Mesenteric fat pad (tissue), 1 donor: ENCODE measurements around the gene SORCS3. TPM values are rescaled to one million over a fixed set of nuclear protein-coding genes. Genes with fewer than 3 reads are reported as not detected.

ENCODE experiments used
- DNase-seq: peaks from one replicate; pipeline ENCODE4 v3.0.0-alpha.2; 2020; ENCODE audit warnings: low spot score
- total RNA-seq: library from RNA; stranded (reverse); fragmentation: NEBNext Ultra II Directional; extraction: Animal tissue kit (Norgen Biotek cat#: 25700); gene quantifications from one replicate; pipeline ENCODE4 v1.2.1, GENCODE V29; 2021
- donor health status: DM: yes; HTN: yes; CAD: no.

The SORCS3 gene
- total RNA-seq, 1 donor from 2014 or later, result not detected

DNA sequence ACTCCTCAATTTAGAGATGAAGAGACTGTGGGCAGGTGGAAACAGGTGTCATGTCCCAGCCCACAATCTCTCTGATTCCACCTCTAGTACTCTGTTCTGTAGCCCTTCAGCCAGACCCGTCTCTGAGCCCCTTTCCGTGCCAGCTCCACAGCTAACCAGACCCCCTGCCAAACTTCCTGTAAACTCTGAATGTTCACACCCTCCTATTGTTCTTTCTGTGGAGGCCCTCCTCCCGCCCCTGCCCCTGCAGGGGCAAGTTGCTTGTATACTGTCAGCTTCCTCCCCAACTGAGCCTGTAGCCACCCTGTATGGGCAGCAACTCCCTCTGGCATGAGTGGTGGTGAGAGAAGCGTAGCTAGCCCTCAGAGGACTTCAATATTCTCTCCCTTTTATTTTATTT lies 520.7 kb downstream of the SORCS3 start:
- DNase-seq, result no peak

DNA sequence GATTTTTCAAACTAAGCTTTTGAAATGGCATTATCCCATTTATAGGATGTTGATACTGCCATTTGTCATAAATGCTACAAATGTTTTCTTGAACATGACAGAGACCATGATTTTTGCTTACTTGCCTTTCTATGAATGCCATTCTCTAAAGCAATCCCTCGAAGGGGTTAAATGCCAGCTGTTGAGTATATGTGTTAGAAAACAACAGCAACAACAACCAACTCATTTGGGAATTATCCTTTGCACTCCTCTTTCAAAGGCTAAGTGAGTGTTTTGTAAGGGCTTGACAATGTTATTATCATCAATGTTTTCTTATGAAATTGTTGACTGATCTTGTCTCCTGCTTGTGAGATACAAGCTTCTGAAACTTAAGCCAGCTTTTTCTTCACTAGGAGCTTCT lies 529.4 kb downstream of the SORCS3 start:
- no peak for DNase-seq

DNA sequence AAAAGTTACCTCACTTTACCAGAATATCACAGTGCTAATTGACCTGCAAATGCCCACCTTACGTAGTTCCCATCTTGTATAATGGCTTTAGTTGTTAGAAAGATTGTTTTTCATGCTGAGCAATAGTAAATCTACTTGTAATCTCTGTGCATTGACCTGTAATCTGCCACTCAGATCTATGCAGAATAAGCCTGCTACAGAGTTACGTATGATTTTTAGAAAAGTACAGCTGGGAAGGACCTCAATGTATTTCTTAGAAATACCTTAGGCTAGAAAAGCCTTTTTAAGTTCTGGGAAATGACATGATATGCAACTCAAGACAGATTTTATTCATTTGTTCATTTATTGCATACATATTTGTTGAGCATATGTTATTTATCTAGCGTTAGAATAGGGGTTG lies 530.9 kb downstream of the SORCS3 start:
- DNase-seq, result no peak

DNA sequence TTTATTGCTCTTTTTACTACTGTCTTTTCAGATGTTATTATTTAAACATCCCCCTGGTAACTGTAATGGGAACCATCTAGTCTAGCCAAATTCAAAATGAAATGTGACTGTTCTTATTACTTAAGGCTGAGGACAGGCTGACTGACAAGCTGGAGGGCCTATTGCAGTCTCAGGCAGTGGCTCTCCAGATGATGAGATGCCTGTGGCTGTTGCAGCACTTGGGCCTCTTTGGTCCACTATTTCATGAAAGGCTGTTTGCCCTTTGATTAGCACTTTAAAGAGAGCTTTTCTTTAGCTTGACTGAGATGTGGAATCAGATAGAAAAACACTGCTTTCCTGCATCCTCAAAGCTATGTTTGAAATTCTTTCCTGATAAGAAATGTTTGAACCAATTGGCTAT lies 540.5 kb downstream of the SORCS3 start:
- no peak for DNase-seq

DNA sequence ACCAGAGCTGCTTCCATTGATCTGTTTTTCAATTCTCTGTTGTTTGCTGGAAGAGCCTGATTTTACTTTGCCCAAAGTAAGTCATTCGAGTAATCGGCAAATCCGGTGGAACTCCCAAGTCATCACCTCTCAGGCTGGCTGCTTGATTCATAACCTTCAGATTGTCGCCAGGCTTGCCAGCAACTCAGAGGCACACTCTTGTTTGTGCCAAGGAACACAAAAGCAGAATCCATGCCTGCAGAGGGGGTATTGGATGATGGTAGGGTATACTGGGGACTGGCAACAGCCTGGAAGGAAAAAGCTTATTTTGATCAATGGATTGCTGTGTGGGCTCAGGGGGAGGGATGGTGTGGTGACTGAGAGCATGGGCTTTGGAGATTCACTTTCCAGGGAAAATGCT lies 542.4 kb downstream of the SORCS3 start:
- no peak for DNase-seq

DNA sequence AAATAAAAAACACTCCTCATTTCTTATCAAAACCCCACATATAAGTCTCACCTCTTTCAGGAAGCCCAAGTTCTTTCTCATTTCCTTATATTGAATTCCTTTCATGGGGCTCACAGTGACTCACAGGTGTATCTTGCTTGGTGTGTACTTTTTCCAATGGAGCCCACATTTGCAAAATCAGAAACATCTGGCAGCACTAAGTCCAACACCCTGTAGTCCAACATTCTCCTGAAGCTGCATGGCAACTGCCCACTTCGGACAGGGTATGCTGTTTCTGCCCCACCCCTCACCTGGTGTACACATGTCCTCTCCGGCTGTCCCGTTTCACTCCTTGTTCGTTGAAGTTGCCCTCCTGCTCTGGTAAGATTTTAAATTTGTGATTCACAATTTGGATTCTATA lies 544.1 kb downstream of the SORCS3 start:
- DNase-seq, result no peak

DNA sequence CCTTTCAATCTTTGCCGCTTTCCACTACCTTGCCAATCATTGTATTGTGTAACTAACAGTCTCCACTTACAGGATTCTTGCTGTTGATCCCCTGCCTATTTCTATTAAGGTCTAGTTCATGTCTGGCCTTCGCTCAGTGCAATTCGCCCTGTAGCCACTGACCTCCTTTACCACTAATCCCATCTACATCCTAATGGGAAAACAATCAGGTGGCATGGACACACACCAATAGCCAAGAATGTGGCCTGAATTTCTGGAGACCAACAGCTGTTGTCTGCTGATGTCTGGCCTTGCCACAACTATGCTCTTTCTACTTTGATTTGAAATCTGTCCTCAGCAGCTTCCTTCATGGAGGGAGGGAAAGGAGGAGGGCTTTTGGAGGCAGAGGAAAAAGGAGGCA lies 546.2 kb downstream of the SORCS3 start:
- no peak for DNase-seq

DNA sequence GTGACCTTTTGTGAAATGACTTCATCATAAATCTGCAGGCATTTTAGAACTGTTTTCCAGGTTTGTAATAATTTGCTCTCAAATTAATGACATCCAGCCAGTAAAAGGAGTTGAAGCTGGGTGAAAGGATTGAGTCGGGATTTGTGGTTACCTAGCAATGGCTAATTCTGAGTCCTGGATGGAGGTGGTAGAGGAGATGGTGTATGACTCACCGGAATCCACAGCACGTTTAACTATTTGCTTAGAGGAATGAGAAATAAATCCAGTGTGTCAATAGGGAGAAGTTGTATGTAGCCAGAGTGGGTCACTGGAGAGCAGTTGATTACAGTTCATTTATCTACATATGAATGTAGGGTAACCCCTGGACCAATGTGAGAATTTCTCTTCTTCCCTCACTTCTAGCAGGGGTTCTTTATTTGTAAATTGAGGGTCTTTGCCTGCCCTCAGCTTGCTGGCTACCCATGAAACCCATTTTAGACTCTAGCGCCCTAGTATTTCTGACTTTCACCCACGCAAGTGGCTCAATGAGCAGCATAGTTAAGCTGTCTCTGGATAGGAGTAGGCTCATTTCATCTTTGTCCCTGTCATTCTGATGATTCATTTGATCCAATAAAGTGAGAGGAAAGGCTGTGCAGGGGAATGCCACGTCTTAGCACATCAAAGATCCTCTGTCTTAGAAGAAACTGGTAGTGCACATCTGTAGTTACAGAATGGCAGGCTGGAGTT lies 547.8 kb downstream of the SORCS3 start:
- DNase-seq, result no peak

DNA sequence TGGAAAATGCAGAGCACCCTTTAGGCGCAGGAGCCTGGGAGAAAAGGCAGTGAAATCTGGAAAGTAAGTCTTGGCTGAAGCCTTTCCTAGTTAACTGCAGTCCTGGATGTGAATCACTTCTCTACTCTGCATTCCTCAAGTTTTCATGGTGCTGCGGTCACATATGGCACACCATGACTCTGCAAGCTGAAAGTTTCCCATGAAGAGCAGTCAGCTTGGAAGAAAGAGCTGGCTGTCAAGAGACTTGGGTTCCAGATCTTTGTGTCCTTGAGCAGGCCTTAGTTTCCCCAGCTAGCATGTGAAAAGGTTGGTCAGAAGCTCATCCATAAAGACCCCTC lies 548.3 kb downstream of the SORCS3 start:
- DNase-seq, result no peak

DNA sequence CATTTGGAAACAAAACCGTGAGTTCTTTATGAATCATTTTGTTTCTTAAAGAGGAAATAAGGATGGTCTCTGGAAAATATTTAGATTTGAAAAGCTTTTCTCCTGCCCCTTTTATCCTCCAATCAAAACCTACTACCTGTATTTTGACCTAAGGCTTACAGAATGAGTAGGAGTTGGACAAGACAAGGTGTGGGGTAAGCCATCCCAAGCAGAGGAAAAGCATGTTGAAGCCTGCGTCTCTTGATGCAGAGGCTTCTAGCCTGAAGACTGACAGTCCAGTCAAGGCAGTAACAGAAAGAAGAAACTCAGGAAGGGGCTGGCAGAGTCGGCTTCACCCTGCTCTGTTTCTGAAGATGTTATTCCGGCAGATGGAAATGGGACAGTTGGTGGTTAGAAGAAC lies 551.1 kb downstream of the SORCS3 start:
- DNase-seq, result no peak

DNA sequence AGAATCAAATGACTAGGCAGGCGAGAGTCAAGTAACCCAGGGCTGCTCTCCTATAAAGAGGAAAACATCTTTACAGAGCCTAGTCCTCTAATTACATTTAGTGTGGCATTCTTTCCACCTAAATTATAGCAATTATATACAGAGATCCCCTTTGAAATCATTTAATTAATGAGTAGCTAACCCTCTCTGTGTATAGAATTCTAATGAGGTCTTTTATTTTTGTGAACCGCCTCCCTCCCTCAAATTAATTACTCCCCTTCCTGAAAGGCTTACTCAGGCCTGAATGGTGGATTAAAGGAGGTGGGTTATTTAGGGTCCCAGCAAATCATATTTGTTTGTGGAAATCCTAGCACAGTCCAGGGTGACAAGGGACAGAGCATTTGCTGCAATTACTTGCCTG lies 551.8 kb downstream of the SORCS3 start:
- DNase-seq, result no peak

DNA sequence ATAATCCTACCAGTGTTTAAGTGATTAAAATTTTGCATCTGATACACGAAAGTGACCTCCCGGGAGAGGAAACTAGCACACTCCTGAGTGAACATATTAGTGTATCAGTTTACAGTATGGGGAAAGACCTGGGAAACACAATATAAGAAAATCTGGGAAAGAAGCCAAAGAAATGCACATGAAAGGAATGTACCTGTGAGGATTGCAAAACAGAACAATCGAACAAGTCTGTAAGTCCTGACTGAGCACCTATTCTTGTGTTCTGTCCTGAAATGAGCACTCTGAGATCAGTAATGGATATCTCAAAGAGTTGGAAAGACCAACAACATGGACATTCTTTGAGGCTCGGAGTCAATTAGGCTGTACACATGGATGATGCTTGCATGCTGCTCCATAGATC lies 554.7 kb downstream of the SORCS3 start:
- DNase-seq, result no peak

DNA sequence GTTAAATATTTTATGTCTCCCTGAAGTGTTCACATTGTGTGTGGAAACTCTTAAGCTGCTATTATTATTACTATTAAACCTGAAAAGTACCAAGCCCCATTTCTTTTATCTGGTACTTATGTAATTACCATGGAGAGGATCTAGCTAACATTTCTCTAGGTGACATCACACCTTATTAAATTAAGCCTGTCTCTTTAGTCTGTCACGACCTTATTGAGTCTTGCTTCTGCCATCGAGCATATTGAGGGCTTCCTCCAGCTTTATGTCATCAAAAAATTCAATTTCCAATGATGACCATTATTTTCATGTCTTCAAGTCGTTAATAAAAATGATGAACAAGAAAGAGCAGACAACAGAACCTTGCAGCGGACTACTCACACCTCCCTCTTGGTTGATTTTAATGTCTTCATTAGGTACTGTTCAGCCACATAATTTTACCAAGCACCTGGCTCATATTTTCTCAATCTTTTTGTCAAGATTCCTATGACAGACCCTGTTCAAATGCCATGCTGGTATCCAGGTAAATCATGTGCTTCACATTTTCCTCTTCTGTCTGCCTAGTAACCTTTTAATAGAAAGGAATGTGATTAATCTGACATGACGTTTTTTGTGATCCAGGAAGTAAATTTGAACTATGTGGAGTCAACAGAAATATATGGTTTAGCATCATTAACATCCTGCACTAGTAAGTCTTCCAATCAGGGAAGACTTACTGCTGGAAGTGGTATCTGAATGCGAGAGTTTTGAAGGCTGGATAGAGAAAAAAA lies 556.7 kb downstream of the SORCS3 start:
- DNase-seq, result no peak

DNA sequence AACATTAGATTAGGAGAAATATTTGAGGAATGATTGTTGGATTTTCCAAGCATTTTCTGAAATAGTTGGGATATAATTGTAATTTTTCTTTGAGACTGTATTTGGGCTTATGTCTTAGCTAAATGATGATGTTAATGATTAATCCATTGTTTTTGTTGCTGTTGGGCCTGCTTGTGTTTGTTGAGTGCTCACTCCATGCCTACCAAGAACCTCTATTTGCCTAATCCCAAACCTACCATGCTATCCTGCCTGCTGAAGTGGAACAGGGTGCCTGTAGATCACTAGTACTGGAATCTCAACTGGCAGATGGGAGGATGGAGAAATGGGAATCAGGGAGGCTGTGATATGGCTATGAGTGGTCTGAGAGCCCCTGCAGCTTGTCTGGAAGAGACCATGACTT lies 565.5 kb downstream of the SORCS3 start:
- DNase-seq, result no peak

DNA sequence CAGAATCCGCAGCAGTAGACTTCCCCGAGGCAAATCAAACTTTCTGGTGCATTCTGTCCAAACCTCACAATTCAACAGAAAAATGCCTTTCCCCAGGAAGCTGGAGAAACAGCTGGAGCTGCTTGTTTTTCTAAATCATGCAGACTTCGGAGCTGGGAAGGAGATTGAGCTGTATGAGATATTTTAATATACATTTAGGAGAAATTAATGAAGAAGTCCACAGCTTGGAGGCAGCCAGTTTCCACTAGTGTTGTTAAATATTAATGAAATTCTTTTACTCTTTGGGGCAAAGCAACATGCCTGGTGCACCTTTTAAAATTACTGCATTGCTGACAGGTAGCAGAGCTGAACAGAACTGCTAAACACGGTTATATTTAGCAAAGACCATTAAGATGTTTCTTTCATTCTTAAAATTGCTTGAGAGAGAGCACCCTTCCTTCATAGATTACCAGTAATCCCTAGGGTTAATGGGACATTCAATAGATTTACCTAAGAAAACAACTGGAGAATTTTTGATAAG lies 566.4 kb downstream of the SORCS3 start:
- no peak for DNase-seq

DNA sequence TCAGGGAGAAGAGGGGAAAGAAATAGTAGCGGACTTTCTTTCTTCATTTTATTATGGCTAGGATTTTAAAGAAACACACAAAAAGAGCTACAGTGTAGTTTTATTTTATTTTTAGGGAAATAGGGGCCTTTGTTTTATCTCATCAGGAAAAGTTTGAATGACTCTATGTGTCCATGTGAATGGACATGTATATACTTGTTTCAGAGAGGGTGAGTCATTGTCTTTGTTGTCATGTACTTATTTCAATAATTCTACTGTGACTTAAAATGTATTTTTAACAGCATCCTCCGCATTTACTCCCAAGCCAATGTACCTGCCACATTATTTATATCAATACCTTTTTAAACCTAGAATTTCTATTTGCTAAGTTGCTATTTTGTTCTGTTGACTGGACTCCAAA lies 569.5 kb downstream of the SORCS3 start:
- no peak for DNase-seq

DNA sequence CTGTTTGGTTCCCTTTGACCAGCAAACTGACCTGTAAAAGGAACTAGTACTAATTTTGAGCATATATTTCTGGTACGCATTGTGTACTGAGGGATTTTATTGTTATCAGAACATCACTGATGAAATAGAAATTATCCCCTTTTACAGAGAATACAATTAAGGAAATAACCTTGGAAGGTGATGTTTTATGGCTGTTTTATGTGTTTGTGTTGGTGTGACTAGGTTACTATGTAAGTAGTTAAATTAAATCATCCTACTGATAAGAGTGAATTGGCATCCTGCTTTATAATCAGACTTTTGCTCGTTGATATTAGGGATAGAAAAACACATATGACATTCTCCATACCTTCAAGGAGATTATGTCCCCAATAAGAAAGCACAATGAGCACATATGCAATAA lies 596.6 kb downstream of the SORCS3 start:
- DNase-seq, result no peak

DNA sequence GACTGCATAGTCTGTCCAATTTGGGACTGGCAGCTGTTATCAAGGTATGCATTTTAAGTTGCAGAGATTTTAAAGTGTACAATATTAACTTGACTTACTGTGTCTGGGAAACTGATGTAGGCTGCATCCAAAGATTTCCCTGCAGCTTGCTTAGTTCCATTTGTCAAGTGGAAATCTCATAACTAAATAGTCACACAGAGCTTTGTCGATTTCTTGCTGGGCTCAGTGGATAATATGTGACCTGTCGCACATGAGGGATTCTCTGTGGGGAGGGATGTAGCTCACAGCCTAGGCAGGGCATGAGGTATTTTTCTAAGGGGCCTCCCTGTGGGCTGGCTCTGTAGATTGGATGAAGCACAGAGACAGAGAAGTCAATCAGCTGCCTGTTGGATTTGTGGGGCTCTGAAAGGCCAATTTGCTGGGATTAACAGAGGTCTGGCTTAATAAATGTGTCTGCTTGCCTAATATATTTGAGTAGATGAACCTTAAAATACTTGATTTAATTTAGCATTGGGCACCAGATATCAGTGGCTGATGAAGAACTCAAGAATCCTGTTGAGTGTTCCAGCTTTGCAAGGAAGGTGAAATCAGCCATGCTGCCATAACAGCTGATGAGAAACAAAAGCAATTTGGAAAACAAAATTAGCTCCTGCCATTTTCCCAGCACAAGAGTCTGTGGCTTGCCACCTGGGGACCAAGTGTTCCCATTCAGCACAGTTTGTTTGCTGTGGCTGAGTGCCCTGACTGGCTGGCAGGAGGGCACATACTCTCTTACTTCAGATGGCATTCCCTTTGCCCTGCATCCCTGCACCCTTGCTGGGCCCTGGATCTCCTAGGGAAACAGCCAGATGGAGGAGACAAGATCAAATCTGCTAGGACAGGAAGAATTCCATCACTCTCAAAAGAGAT lies 598.5 kb downstream of the SORCS3 start:
- no peak for DNase-seq

DNA sequence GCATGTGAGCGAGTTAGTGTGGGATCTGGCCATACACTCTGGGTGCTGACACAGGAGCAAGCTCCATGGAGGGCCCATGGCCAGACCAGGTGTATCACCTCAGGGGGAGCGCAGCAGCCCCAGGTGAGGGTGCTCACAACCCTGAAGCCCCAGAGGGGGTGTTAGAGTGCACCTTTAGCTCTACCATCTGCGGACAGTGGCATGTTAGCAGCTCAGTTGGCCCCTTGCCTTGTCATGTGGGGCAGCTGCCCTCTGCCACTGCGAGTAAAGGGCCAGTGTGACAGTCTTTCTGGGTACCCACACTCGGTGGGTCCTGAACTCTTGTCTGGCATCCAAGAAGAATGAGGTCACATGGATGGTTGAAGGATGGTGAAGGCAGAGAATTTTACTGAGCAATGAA lies 600.2 kb downstream of the SORCS3 start:
- no peak for DNase-seq

DNA sequence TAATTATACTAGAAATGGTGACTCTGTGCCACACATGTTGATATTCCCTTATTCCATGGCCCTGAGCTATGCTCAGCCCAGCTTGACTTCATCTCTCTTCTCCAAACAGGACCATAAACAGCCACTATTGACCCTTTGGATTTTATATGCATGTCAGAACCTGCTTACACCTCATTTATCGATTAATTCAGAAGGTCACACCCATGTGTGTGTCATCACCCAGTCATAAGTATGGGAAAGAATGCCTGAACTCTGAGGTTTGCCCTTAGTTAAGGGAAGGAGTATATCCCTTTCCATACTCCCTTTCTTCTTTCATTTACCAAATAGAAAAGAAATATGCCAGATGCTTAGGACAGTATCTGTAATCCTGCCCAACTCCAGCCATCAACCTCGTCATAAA lies 602.3 kb downstream of the SORCS3 start:
- DNase-seq, result no peak

DNA sequence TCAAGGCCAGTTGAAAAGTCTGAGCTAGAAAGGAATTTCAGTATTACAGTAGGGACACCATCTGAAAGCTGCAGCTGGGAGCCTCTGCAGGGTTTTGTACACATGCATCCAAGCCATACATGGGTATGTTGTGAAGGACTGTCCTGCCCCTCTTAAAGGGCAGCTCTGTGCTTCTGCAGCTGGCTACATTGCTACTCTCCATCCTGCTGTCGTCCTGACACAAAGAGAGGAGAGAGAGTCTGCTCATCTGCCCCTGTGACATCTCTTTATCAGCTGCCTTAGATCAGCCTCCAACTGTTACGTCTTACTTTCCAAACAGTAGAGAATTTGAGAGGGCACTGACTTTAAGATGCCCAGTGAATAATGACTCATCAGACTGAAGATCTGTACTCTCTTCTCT lies 602.7 kb downstream of the SORCS3 start:
- DNase-seq, result no peak
